DMS53 treated with DMSO at 0.1 percent for 48 hours (cell line): Measurements from ENCODE around the gene MEF2C.

ENCODE experiments used
- DNase-seq: peaks from one replicate; lab custom pipeline; 2025; ENCODE audit not compliant: unreplicated experiment; lab: John Stamatoyannopoulos, UW

The MEF2C gene

DNA sequence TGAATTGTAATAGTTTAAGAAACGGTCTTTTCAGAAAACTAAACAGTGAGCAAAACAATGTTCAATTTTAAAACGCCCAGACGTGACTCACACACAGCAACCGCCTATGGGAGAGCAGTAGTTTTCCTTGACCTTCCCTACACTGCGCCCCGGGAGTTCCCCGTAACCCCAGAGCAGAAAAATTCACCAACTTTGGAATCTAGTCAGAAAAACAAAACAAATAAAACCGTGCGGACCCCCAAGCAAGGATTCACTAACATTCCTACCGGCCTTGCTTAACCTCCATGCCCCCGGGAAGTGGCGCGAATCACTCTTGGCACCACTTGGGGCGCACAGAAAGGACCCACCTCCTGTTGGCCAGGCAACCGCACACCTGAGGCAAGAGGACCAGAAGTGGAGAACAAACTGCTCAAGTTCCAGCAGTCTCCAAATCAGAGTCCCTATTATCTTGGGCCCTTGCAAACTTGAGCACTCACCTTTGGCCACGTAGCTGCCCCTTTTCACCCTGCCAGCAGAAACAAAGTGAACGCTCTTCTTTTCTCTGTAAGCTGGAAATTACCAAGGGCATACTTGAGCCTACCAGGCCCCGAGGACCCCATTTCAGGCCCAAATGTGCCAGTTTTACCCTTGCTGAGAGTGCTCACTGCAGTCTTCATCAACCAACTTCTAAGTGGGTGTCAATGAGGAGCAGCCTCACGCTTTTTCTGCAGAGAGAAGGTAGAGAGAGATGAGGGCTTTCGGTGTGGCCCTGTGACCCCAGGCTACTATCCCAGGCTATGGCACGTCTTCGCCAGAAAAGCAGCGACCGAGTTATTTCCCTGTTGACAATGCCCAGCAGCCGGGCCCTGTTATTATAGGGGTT is 189.7 kb downstream of the MEF2C start:
- no peak for DNase-seq

DNA sequence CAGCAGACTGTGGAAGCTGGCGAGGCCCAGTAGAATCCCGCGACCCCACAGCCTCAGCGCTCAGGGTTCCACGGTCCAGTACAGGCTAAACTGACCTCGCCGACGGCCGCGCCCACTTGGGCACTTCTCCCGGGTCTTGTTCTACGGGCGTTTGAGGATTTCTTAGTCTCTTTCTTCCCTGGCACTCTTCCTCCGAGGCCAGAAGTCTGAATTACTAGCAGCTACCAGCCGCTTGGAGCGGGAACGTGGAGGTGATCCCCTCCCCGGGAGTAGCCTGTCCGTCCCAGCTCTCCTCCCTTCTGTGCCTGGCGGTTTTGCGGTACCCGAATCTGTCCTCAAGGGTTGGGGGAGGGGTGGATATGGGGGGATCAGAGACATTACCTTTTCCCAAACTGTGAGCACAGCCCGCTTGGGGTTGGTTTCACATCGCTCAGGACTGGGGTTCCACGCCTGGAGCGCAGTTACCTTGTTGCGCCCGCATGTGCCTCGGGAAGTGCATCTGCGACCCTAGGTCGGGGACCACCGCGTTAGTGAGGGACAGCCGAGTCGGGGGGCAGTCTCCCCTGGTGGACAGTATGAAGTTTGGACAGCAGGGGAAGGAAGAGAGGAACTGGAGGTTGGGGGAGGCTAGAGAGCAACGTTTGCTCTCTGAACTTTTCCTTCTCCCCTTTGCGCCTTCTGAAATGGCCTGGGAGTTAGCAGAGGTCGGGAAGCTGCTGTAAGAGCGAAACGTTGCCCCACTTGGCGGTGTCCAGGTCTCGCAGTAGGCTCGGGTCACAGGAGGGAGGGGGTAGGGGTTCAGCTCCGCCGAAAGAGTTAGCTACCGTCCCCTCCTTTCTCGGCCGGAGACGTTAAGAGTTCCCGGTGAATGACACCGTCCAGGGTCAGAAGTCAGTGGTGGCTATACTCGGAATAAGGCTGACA is 190.8 kb downstream of the MEF2C start:
- no peak for DNase-seq

DNA sequence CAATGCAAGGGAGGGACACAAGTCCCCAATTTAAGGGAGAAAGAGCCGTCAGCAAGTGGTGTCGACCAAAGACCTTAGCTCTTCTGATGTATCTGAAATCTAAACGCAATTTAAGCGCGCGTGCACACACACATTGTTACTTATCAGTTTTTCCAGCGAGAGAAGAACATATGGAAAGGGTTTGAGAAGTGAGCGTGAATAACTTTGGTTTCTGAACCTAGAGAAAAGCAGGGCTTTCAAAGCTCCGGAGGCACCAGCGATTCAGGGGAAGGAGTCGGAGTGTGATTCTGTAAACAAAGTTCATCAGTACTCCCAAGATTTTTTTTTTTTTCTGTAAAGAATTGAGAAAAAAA is 191.8 kb downstream of the MEF2C start:
- peak; percentile 85 for DNase-seq

DNA sequence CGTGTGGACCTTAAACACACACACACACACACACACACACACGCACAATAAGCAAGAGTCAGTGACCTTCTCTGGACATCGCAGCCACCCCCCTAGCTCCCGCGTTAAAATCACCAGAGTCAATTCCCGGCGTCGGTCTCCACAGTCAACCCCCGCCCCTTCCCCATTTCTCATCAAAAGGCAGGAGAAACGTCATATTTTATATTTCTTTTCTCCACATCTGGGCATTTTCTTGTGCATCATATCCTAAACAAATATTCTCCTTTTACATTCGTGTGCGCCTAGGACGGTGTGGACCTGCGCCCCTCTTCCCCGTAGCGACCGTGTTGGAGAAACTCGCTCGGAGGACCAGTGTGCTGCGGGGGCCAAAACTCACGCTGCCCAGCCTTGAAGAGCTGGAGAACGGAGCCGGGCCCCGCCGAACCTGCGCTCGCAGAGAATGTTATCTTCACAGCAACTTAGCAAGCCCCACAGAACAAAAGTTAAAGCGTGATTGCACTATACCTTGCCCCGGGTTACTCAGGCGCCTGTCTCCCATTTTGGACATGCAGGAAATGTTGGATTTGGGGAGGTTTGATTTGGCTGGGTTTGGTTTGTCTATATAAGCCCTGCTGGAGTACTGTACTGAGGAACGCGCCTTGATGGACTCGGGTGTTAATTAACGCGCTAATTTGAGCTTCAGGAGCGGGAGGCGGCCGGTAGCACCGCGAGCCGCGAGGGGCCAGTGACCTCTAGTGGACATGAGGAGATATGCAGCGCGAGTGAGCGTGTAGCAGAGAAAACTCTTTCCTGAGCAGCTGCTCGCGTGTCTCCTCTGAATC is 192.4 kb downstream of the MEF2C start:
- peak; percentile 85 for DNase-seq

GRCh38 chr5:88689668-88690408 is 193.1 kb downstream of the MEF2C start:
- DNase-seq, result no peak

- DNase-seq, result no peak
Measured at GRCh38 chr5:88688984-88689667, 193.9 kb downstream of the MEF2C start.

DNA sequence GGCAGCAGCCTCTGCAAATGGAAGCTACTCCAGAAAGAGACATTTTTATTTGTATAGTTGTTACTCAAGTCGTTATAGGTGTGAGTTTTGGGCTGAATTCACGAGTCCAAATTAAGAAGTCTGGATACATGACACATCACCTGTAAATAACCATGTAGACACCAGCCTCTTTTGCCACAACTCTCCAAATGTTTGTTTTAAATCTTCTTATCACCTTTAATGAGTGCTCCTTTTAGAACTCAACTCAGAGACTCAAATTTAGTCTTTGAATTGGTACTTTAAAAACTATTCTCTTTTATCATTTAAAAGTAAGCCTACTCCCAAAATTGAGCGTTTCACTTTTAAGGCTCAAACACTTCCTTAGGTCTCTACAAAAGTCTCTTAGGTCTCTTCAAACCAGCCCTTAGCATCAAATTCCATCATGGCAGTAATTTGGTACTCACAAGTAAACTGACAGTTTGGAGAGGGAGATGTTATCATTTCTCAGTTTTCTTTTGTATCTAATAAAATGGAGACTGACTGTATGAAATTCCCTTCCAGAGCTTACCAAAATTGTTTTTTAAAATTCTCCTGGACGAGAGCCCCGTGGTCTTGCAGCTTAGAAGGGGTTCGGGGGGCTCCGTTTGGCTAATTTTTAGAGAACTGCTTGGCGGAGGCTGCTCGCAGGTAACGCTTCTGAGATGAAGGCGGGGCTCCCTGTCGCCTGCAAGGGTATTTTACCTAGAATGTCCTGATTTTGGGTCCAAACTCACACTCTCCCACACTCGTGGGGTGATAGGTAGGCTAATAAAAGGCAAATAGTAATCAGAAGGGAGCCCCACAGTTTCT is 194.6 kb downstream of the MEF2C start:
- no peak for DNase-seq

DNA sequence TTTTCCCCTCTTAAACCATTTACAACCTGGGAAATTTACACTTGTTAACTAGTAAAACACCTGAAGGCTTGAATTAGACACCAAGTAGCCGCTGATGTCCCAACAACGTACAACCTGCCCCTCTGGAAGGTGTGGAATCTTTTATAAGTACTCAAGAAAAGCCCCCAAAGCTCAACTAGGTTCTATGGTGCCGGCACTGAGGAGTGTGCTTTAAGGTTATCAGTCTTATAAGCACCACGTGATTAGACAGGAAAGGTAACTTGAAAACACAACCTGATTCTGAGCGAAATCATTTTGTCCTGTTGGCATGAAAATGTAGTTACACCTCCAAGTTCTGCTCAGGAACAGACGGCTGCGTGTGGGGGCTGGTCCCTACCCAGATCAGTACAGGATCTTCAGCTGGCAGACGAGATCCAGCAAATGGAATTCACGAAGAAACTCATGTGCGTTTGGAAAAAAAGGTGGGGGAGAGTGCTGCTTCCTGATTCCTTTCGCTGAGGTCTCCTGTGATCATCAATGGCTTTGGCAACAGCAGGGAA is 195.5 kb downstream of the MEF2C start:
- no peak for DNase-seq

- DNase-seq, result no peak
Measured at GRCh38 chr5:88686726-88687125, 196.3 kb downstream of the MEF2C start.

- no peak for DNase-seq
Measured at GRCh38 chr5:88685591-88686541, 197.1 kb downstream of the MEF2C start.

- DNase-seq, result peak; percentile 80
Measured at GRCh38 chr5:88683506-88684135, 199.4 kb downstream of the MEF2C start.

DNA sequence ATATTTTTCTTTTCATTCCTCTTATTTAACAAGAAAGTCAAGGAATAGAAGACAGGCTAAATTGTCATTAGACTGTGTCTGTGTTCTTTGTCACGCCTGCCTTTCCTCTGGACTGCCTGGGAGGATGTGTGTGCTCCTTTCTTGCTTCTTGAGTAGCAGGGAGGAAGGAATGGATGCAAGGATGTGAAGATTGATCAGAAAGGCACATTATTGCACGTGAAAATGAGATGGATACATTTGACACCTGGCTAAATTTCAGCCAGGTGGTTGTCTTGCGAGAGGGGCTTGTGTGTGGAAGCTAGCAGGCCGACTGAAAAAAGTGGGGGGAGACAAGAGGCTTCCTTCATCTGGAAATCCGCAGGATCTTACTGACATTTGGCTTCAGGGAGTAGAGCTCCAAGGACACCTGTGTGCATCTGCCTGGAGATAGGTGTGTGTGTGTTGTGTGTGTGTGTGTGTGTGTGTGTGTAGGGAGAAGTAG is 200.1 kb downstream of the MEF2C start:
- DNase-seq, result no peak

DNA sequence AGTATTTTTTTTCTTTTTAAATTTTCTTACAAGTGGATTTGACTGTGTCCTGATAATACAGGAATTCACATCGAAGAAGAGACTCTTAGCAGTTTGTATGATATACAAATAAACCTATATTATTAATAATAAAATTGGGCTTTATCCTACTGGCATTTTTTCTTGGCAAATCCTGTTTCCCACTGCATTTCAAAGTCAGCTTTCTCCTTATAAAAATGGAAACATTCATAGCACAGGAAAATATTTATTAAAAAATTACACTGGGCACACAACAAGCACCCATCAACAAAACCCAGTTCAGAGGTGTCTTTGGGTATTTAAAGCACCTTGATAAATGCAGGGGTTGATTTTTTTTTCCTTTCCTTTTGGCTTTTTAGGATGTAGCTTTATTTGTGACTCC is 200.9 kb downstream of the MEF2C start:
- DNase-seq, result no peak

DNA sequence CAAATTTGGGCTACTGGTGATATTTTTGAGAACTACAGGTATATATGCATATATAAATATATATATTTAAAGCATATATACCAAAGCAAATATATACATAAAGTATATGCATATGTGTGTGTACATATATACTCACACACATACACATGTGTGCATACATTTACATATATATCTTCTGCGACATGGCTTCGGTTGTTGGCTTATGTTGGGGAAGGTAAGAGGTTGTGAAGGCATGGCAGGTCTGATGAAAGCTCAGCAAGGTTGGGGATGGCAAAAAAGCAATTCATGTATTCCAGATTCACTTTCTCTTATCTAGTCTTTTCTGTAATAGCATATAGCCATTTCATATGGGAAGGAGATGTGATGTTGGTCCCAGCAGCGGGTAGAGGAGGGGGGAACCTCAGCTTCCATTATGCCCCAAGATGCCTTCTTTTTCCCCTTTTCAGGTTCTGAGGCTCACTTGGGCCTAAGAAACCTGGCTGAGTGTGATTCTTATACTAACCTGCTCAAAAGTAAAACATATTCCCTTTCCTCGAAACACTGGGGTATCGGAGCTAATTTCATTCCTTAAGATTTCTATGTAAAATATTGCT is 201.7 kb downstream of the MEF2C start:
- no peak for DNase-seq

DNA sequence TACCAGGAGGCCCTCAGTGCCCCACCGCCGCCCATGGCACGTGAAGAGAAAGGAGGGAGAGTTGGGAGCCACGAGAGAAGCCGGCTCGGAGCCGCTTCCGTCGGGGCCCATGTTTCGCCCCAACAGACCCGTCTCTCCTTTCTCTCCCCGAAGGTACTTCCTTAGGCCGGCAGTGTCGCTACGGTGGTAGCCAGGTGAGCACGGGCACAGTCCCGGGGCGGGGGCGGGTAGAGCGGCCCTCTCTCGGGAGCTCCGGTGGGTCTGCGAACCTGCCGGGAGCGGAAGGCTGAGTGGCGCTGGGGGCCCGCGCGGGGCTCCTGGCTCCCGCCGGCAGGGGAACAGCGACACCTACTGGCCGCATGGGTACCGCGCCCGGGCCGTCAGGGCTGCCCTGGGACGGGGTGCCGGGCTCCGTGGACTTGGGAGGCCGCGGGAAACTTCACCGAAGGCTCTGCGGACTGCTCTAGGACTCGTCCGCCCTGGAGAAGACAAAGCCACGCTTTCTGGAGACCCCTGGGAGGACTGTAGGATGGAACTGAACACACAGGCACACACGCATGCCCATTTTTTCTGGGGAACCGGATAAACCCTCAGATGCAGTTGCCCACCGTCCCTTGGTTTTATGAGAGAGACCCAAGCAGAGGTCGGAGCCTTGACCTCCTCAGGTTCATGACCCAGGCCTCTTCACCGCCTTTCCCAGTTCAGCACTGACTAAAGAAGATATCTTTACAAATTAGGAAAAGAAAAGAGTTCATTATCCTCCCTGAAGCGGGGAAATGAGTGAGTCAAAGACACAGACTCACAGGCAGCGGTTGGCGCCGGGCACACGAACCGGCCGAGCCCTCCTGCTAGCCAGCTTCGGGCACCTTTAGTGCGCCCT is 202.5 kb downstream of the MEF2C start:
- DNase-seq, result peak; percentile 73

- DNase-seq, result no peak
Measured at GRCh38 chr5:88679638-88680037, 203.3 kb downstream of the MEF2C start.
